Psoas muscle (tissue), 8 donors: ENCODE results near the gene CRY2. TPM values are rescaled to one million over a fixed set of nuclear protein-coding genes. Genes with fewer than 3 reads are reported as not detected.
"Not testable (repeated sequence)": the region's sequence is repeated elsewhere in the genome, so short reads cannot be mapped to it uniquely, and the experiment has no call there.

Experiments used
- ATAC-seq, 4 donors: fragments of 200-7000 bp; cut with Tn5 transposase; one replicate each; pipeline ENCODE4 v1.9.1; 2020; ENCODE audit warnings: moderate library complexity in 3 of 4, mild to moderate bottlenecking in 2 of 4
- DNase-seq, 2 donors: peaks; one replicate each; pipeline ENCODE4 v3.0.0-alpha.2; 2020
- H3K27ac ChIP-seq: fragments of 200-600 bp; one replicate; pipeline ENCODE4 v1.8.0; 2022
- H3K27me3 ChIP-seq, 3 donors: fragments of 200-600 bp in 1 of 3; one replicate each; pipeline versions ENCODE4 v1.6.1 to v1.8.0; 2013 to 2022; ENCODE audit warnings: low read length in 2 of 3, mild to moderate bottlenecking in 2 of 3, moderate library complexity in 1 of 3; ENCODE audit not compliant: insufficient read depth in 3 of 3
- H3K36me3 ChIP-seq, 2 donors: fragments of 200-600 bp in 1 of 2; one replicate each; pipeline versions ENCODE4 v1.6.1 to v1.8.0; 2013 to 2022; ENCODE audit warnings: low read depth in 1 of 2, mild to moderate bottlenecking in 1 of 2, moderate library complexity in 1 of 2; ENCODE audit not compliant: insufficient read depth in 1 of 2
- H3K4me1 ChIP-seq: fragments of 200-600 bp; one replicate; pipeline ENCODE4 v1.8.0; 2022
- H3K4me3 ChIP-seq: fragments of 200-600 bp; one replicate; pipeline ENCODE4 v1.8.0; 2022; ENCODE audit warnings: mild to moderate bottlenecking
- H3K9me3 ChIP-seq: fragments of 200-600 bp; one replicate; pipeline ENCODE4 v1.8.0; 2022
- CTCF ChIP-seq: fragments of 200-600 bp; IDR thresholded peaks from one replicate; pipeline ENCODE4 v1.8.0; 2022; ENCODE audit warnings: antibody characterized with exemption
- WGBS, 3 donors: extraction: QIAGEN DNeasy Blood & Tissue Kit; methylation state at CpG; one replicate each; pipeline versions ENCODE4 v1.1.6 to v1.1.7; 2013; 5-methylcytosine and 5-hydroxymethylcytosine counted together
- intact Hi-C, 2 donors: fragments of 100-400 bp; cut with DNase I; formaldehyde crosslinking; loops; one replicate each; pipeline versions ENCODE4 v1.11.0 to v1.14.2; 2022
- polyA plus RNA-seq, 3 donors: library from polyadenylated mRNA; stranded (reverse); fragments of 200-250 nt; gene quantifications; one replicate each; pipeline ENCODE4 v1.2.3, GENCODE V29; 2013
- total RNA-seq, 4 donors: library from RNA; stranded (reverse); fragmentation: NEBNext Ultra II Directional in 2 of 4; extraction: Animal tissue kit (Norgen Biotek cat#: 25700) in 2 of 4; gene quantifications; one replicate each; pipeline versions ENCODE4 v1.2.1 to v1.2.4, GENCODE V29; 2021 to 2023
- donor health status: healthy with polysubstance abuse.
- donor health status: DM: no; HTN: no; CAD: no; lungs with moderate emphysema.
- donor health status: Bipolar disorder and iron deficiency.
- donor health status: healthy.
- donor health status: DM: yes; HTN: yes; CAD: no.
- donor health status: DM: no; HTN: no; CAD: no.
- donor health status: DM: no; HTN: no; CAD: no.
- donor health status: DM: yes; HTN: yes; CAD: no.

Gene CRY2
- total and polyA plus RNA-seq, 7 donors: 15.4 to 64.5 (median 30.7) TPM

DNA sequence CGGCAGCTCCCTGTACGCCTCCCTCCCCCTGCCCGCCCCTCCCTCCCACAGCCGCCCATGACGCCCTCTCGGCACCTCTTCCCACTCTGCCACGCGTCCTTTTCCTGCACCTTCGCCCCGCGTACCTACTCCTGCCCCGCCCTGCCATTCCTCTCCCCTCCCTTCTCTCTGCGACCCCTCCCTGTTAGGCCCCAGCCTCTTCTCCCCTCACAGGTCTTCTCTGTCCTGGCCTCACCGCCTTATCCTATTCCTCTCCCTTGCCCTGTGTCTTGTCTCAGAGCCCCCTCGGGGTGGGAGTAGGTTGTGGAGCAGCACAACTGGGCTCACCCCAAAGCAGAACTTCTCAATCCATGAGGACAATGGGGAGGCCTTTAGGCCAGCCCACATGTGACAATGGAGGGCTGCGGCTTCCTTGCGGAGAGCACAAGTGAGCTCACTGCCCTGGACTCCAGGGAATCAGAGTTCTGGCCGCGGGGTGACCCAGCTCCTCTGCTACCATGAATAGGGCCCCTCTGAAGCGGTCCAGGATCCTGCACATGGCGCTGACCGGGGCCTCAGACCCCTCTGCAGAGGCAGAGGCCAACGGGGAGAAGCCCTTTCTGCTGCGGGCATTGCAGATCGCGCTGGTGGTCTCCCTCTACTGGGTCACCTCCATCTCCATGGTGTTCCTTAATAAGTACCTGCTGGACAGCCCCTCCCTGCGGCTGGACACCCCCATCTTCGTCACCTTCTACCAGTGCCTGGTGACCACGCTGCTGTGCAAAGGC lies 41.8 kb upstream of the CRY2 start:
- Histone ChIP-seq H3K4me3 (peak overlapping the region; percentile 94), H3K27me3 (no peaks in the 10 kb centered on the region), H3K9me3 (no peaks in the 10 kb centered on the region), H3K36me3 (peaks cover 0 to 10% of the 10 kb centered on the region in 2 donors), H3K27ac (peak overlapping the region; percentile 82), H3K4me1 (peaks cover 30% of the 10 kb centered on the region)
- 18 to 20% (median 18%) methylated on average over 26 to 28 of the region's 29 CpGs for WGBS, 3 donors
- intact Hi-C loops: no loop called here
- peak; percentile 36 to 72 for DNase-seq
- TF ChIP-seq CTCF: no peak
- ATAC-seq: peak; percentile 46 to 59 (median 57)

DNA sequence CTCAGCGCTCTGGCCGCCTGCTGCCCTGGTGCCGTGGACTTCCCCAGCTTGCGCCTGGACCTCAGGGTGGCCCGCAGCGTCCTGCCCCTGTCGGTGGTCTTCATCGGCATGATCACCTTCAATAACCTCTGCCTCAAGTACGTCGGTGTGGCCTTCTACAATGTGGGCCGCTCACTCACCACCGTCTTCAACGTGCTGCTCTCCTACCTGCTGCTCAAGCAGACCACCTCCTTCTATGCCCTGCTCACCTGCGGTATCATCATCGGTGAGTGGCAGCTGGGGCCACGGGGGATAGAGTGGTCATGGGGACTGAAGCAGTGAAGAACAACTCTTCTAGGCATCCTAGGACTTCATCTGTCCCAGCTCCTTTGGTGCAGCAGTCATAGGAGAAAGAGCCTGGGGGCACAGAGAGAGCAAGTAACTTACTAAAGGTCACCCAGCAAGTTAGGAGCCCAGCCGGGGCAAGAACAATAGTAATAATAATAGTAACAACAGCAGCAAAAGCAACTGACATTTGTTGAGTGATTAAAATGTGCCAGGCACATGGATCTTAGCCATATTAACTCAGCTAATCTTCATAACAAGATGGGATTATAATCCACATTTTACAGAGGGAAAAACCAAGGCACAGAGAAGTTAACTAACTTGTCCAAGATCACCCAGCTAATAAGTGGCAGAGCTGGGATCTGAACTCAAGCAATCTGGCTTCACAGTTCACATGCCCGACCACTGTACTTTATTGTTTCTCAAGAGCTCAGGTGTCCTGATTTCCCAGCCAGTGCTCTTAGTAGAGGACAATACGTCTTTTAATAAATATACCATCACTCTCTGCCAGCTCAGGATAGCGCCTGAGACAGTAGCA lies 41.0 kb upstream of the CRY2 start:
- 75 to 82% (median 76%) methylated on average over 20 of the region's 20 CpGs for WGBS, 3 donors
- Histone ChIP-seq H3K4me3 (peak overlapping the region; percentile 94), H3K27ac (peak overlapping the region; percentile 82), H3K9me3 (no peaks in the 10 kb centered on the region), H3K36me3 (peaks cover 0 to 17% of the 10 kb centered on the region in 2 donors), H3K4me1 (peaks cover 30% of the 10 kb centered on the region), H3K27me3 (no peaks in the 10 kb centered on the region)
- DNase-seq: no peak
- no peak for TF ChIP-seq CTCF
- intact Hi-C loops: no loop called here
- no peak for ATAC-seq

- intact Hi-C loops: no loop called here
- Histone ChIP-seq H3K27me3 (no peaks in the 10 kb centered on the region), H3K27ac (no peak overlapping the region), H3K36me3 (peaks cover 0 to 25% of the 10 kb centered on the region in 2 donors), H3K4me3 (peak overlapping the region; percentile 94), H3K9me3 (no peaks in the 10 kb centered on the region), H3K4me1 (peaks cover 30% of the 10 kb centered on the region)
- DNase-seq (no peak), ATAC-seq (no peak)
- WGBS, 3 donors: 64 to 69% (median 68%) methylated on average over 7 of the region's 7 CpGs
- no peak for TF ChIP-seq CTCF
Measured at GRCh38 chr11:45806937-45807791, 40.1 kb upstream of the CRY2 start.

DNA sequence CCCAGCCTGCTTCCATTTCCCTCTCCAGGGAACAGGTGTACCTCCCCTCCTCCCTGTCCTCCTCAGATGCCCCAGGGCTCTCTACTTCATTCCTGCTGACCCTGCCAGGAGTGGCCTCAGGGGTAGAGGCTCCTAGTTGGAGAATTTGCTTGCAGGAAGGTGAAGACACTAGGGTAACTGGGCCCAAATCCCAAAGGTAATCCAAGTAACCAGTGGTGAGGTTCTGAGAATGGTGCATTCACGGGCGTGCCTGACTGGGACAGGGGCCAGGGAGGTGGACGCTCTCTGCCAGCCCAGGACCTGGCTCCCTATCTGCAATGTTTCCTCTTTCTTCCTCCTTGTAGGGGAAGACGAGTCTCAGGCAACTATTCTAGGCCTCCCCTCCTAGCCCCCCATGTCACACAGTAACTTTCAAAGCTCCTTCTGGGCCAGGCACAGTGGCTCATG lies 39.5 kb upstream of the CRY2 start:
- 30 to 54% (median 39%) methylated on average over 4 of the region's 4 CpGs for WGBS, 3 donors
- DNase-seq (no peak), ATAC-seq (no peak)
- no peak overlapping the region for H3K4me3 ChIP-seq
- intact Hi-C loops: no loop called here
- no peak for TF ChIP-seq CTCF
- H3K9me3 ChIP-seq: no peaks in the 10 kb centered on the region
- H3K36me3 ChIP-seq: peaks cover 0 to 27% of the 10 kb centered on the region in 2 donors
- H3K27ac ChIP-seq: no peak overlapping the region
- no peaks in the 10 kb centered on the region for H3K27me3 ChIP-seq
- peaks cover 30% of the 10 kb centered on the region for H3K4me1 ChIP-seq

DNA sequence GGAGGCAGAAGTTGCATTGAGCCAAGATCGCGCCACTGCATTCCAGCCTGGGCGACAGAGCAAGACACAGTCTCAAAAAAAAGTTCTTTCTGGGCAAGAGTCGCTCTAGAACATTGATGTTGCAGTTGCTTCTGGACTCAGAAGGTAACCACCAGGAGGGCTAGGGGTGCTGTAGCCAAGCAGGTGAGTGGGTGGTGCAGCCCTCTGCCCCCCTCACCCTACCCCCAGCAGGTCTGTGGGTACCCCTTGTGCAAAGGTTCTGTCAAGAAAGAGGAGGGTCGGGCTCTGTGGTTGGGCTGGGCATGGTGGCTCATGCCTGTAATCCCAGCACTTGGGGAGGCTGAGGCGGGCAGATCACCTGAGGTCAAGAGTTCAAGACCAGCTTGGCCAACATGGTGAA lies 38.8 kb upstream of the CRY2 start:
- H3K36me3 ChIP-seq: peaks cover 0 to 27% of the 10 kb centered on the region in 2 donors
- H3K27ac ChIP-seq, DNase-seq, intact Hi-C loops, ATAC-seq, H3K27me3 ChIP-seq, H3K4me3 ChIP-seq, H3K9me3 ChIP-seq: not testable (repeated sequence)
- peaks cover 30% of the 10 kb centered on the region for H3K4me1 ChIP-seq
- 95 to 99% (median 96%) methylated on average over 6 of the region's 6 CpGs for WGBS, 3 donors
